CD4-positive, alpha-beta T cell treated with Interferon alpha-2 for 1 hour (primary cell): ENCODE results near the gene LYST.
"Not testable (repeated sequence)": the region's sequence is repeated elsewhere in the genome, so short reads cannot be mapped to it uniquely, and the experiment has no call there.

Experiments used
- DNase-seq, 2 donors: peaks; one replicate each; pipeline ENCODE4 v3.0.0-alpha.2; 2020 to 2022

The LYST gene

GRCh38 chr1:235628316-235629005 lies 238.2 kb downstream of the LYST start:
- DNase-seq, result no peak

- DNase-seq, result no peak
These were observed 240.9 kb downstream of the LYST start for GRCh38 chr1:235625831-235626230.

GRCh38 chr1:235625340-235625739 lies 241.4 kb downstream of the LYST start:
- no peak for DNase-seq

GRCh38 chr1:235624721-235625333 lies 241.9 kb downstream of the LYST start:
- no peak for DNase-seq

- no peak for DNase-seq
These were observed 243.5 kb downstream of the LYST start for GRCh38 chr1:235622936-235623779.

GRCh38 chr1:235619149-235619548 lies 247.6 kb downstream of the LYST start:
- DNase-seq, result not testable (repeated sequence)

GRCh38 chr1:235617808-235618207 lies 248.9 kb downstream of the LYST start:
- no peak for DNase-seq

GRCh38 chr1:235617140-235617539 lies 249.6 kb downstream of the LYST start:
- DNase-seq, result no peak

- no peak for DNase-seq
These were observed 252.2 kb downstream of the LYST start for GRCh38 chr1:235614442-235614954.

GRCh38 chr1:235613602-235614001 lies 253.1 kb downstream of the LYST start:
- no peak for DNase-seq

GRCh38 chr1:235612761-235613160 lies 253.9 kb downstream of the LYST start:
- DNase-seq, result no peak
